Activated CD8-positive, alpha-beta memory T cell treated with anti-CD3 and anti-CD28 coated beads for 24 hours (primary cell): Measurements from ENCODE around the gene ROR1.

Experiments used
- DNase-seq: peaks from one replicate; pipeline ENCODE4 v3.0.0-alpha.2; 2020

ROR1 gene

GRCh38 chr1:63943393-63943792 is 169.6 kb downstream of the ROR1 start:
- DNase-seq = no peak

DNA sequence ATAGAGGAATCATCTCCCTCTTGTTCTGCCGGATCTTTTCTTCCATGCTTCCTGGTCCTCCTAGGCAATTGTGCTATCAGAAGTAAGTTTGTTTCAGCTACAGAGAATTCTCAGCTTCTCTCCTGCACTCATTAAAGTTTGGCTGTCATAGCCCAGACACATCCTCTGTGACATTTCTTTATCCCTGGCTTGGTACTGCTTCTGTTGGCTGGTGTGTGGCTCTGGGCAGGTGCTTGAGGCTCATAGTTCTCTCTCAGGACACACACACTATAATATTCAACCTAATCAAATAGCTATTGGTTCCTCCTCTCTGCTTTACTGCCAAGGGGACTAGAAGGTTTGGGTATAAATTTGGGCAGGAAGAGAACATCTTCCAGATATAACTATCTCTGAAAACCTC is 172.1 kb downstream of the ROR1 start:
- no peak for DNase-seq

DNA sequence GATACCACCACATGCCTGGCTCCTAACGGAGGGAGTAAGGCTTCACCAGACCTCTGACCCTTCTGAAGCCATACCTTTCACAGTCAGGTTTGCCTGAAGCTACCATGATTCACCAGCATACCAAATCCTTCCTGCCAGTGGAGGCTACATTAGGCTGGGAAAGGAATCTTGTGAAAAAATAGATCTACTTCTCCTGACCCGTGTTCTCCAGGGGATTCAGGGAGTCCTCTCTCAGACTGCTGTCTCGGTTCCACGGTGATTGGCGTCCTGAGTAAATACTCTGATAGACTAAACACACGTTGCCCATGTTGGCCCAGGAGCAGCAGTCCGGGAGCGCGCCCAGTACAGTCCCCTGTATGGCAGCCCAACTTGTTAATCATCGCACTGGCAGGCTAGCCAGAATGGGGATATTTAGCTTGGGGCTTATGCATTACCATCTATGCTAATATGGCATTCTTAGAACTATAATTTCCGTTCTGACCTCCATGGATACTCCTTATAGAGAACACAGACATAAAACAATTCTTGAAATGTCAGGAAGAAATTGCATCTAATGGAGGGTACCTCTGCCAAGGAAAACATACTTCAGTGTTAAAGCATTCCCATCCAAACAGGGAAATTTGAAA is 173.2 kb downstream of the ROR1 start:
- DNase-seq = no peak

DNA sequence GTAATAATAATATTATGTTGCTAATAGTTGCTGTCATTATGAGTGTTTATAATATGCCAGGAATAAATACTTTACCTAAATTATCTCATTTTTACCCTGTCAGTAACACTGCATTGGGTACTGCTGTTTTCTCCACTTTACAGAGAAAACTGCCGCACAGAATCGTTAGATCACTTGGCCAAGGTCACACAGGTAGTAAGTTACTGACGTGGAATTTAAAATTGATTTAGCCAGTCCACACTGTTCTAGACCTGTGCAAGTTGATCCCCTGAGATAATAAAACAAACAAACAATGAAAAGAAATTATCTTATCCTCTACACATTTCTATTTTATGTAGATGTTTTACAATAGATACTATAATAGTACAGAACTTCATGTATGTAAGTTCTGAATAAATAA is 174.1 kb downstream of the ROR1 start:
- no peak for DNase-seq

- no peak for DNase-seq
These were observed 176.2 kb downstream of the ROR1 start for GRCh38 chr1:63950023-63950422.

- DNase-seq = no peak
These were observed 177.5 kb downstream of the ROR1 start for GRCh38 chr1:63951059-63951946.

GRCh38 chr1:63954187-63954586 is 180.4 kb downstream of the ROR1 start:
- no peak for DNase-seq

DNA sequence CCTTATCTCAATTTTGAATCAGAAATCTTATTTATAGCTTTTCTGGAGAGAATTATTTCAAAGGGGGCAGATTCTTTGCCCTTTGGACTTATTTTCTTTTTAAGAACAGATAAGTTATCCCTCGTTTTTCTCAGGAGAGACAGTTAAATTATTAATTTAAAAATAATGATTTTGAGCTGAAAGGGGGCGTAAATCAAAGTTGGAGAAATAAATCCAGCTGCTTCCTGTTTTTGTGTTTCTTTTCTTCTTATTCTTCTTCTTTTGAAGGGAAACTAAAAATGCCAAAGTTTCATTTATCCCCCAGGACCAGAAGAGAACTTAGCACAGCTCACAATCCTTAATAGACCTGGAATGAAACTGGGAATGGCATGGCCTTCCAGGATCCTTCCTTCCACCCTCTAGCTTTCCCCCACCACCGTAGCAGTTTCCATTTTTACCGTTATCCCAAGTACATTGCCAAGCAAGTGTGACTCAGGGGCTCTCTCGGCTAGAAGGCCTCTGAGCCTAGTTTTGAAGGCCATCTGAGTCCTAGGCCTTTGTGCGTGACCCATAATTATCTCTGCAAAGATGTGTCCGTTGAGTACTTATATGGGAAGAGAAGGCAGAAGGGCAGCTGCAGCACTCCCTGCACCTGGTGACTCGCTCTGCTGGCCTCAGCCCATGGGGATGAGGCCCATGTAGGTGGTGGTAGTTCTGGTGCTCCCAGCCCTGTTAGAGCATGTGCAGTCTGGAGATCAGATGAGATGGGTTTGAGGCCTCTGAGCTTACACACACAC is 181.7 kb downstream of the ROR1 start:
- no peak for DNase-seq

GRCh38 chr1:63958556-63958955 is 184.7 kb downstream of the ROR1 start:
- DNase-seq = no peak

- no peak for DNase-seq
These were observed 186.5 kb downstream of the ROR1 start for GRCh38 chr1:63960326-63960725.

DNA sequence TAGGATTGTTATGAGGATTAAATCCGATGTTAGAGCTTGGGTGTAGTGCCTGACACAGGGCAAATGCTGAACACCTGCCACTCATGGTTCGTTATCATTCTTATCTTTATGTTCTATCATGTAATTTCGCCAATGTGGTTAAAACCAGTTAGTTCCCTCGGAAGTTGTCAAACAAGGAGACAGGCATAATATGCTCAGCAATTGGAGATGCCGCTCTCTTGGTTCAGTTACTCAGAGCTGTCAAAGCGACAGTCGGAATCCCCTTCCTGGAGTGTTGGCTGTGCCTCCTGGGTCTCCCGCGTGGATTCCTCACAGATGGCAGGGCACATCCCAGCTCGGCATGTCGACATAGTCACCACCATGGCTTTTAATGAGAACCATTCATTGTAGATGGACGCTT is 192.2 kb downstream of the ROR1 start:
- DNase-seq = no peak

GRCh38 chr1:63967901-63968300 is 194.1 kb downstream of the ROR1 start:
- no peak for DNase-seq

- DNase-seq = no peak
These were observed 195.0 kb downstream of the ROR1 start for GRCh38 chr1:63968663-63969440.

GRCh38 chr1:63969441-63969901 is 195.7 kb downstream of the ROR1 start:
- no peak for DNase-seq

GRCh38 chr1:63971557-63971956 is 197.7 kb downstream of the ROR1 start:
- no peak for DNase-seq

DNA sequence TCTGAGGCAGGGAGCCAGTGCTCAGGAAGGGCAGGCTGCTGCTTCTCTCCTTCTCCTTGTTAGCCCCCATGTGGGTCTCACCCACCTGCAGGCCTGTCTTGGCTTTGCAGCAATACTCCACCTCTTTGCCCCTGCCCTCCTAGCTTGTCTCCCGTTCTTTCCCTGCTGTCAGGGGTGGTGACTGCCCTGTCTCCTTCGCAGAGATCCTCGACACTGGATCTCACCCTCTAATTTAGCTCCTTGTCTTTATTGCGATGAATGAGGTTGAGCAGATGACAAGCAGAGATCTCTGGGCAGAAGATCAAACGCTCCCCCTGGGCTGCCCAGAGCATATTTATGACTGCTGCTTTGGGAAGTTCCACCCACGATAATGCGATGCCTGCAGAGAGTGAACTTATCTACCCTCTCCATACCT is 199.2 kb downstream of the ROR1 start:
- DNase-seq = no peak

- DNase-seq = no peak
These were observed 201.1 kb downstream of the ROR1 start for GRCh38 chr1:63974966-63975365.

GRCh38 chr1:63975481-63975880 is 201.7 kb downstream of the ROR1 start:
- DNase-seq = no peak

DNA sequence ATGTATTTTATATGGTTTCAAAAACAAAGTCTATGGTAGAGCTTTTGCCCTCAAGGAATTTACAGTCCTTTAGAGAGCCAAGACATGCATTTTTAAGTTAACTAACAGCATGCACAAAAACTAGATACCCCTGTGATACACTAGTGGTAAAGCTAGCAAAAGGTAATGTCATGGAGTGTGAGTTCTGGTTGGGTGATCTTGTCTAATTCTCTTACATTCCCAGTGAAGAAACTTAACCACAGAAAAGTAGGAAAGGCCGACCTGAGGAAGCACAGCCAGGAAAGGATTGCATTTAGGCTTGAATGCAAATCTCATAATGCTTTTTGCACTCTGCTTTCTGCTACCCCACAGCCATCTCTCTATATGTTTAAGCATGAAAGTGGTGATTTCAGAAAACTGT is 202.2 kb downstream of the ROR1 start:
- DNase-seq = no peak

DNA sequence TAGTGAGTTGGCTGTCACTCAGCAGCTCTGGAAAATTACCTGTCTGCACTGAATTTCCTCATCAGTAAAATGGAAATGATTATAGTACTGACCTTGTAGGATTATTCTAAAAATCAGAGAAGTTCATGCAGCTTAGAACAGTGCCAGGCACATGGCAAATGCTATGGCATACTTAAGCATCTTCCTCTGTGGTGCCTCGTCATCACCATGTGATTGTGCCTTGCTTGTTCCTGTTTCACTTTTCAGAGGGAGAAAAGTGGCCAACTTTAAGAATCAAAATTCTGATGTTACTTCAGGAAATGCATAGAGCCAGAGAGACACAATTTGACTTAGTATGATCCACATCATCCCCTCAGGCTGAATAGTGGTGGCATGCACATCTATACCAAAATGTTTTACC is 203.6 kb downstream of the ROR1 start:
- no peak for DNase-seq

DNA sequence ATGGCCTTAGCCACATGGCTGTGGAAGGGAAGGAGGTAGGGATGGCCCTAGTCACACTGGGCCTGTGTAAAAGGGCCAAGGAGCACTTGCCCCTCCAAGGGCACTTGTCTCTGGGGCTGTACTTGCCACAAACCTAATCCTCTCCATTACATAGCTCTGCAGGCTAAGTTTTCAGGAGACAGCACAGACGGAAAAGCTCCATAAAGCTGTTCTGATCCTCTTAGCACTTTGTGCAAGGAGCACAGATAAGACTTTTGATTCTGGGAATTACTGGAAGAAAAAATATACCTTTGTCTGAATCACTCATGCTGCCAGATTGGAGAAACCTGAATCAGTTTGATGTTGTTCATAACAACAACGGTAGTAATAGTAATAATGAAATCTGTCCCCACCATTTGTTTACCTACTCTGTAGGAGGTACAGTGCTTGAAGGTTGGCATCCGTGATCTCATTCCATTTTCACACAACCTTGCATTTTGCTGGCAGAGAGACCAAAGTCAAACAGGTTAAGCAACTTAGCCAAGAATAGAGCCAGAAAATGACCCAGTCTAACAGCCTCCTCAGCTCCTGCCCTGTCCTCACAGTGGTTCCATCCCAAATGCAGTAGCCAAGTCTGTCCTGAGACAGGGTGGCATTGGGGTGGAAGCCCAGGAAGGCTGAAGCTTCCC is 207.1 kb downstream of the ROR1 start:
- no peak for DNase-seq

DNA sequence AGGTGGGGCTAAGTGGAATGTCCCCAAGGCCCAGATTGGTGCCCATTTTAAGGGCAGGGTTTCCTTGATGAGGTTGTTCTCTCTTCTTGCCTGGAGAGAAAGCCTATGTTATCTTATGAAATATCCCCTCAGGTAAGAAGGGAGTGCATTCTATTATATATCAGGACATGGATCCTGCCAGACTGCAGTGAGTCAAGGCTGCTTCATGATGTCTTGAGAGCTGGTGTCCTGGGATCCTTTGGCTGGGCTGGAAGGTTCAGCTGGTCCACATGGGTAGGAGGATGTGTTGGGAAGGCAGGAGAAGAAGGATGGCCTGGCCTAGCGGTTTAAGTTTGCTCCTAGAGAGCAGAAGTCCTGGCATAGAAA is 207.6 kb downstream of the ROR1 start:
- DNase-seq = no peak
